ENCODE results near the gene EDIL3. TPM values are rescaled to one million over a fixed set of nuclear protein-coding genes. Genes with fewer than 3 reads are reported as not detected.

EDIL3 gene
- total RNA-seq, 1 donor from 2014 or later = 29.4 TPM

- DNase-seq (ENCODE audit: low spot score) (no peak), ATAC-seq (no peak)
- intact Hi-C loops (cut with DNase I) = no loop called here
Measured at GRCh38 chr5:84125216-84125615, 259.5 kb downstream of the EDIL3 start.

DNA sequence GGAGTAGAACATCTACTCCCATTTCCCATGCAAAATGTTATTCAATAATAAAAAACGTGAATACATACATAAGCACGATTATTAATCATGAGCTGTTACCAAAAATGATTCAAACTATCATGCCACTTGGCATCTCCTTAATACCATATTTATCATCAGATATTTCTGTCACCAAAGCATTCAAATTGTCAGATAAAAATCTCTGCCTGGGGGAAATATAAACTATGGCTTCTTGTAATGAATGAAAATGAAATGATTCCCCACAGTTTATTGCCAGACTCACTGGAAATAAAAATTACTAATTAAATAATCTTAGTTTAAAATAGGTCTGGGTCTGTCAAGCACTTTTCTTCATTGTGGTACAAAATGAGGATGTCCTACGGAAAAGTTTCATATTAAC lies 265.4 kb downstream of the EDIL3 start:
- intact Hi-C loops (cut with DNase I) = no loop called here
- ATAC-seq (no peak), DNase-seq (ENCODE audit: low spot score) (no peak)

- intact Hi-C loops (cut with DNase I) = no loop called here
Measured at GRCh38 chr5:84118551-84118950, 266.1 kb downstream of the EDIL3 start.

DNA sequence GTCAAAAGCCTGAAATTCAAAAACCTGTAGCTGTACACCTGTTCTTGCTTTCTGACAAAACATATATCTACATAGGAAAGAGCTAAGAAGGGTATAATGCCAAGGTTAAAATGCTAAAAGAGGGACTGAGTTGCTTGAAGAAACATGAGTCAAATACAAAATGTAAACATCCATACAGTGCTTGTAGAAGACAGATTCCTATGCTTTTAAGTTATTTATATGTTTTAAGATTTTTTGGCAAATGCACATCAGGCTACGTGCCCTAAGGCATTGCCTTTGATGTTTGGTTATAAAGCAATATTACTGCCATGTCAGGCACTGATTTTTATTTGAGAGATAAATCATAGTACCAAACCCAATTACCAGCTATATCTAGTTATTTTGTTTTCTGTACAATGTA lies 269.0 kb downstream of the EDIL3 start:
- no peak for ATAC-seq
- DNase-seq (ENCODE audit: low spot score) = no peak
- intact Hi-C loops (cut with DNase I) = no loop called here

More at GRCh38 chr5:84118551-84118950, 266.1 kb downstream of the EDIL3 start:
- no peak for ATAC-seq
- DNase-seq (ENCODE audit: low spot score) = no peak

- no peak for DNase-seq (ENCODE audit: low spot score)
- intact Hi-C loops (cut with DNase I) = no loop called here
- no peak for ATAC-seq
Measured at GRCh38 chr5:84113246-84114105, 271.2 kb downstream of the EDIL3 start.

DNA sequence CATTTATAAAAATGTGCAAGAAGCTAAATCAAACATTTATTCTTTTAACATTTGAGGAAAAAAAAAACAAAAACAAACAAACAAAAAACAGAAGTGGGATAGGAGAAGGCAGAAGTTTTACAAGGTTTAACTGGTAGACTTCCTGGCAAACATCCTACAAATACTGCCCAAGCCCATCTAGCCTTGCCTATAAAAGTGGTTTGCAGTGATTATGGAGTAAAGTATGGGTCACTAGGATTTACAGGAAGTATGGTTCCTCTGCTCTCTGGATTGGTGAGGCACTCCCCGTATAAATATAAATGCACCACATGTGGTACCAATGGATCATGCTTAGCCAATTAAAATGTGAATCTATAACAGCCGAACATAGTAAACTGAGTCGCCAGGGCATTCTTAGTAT lies 291.9 kb downstream of the EDIL3 start:
- DNase-seq (ENCODE audit: low spot score) (no peak), ATAC-seq (no peak)
- intact Hi-C loops (cut with DNase I) = no loop called here

DNA sequence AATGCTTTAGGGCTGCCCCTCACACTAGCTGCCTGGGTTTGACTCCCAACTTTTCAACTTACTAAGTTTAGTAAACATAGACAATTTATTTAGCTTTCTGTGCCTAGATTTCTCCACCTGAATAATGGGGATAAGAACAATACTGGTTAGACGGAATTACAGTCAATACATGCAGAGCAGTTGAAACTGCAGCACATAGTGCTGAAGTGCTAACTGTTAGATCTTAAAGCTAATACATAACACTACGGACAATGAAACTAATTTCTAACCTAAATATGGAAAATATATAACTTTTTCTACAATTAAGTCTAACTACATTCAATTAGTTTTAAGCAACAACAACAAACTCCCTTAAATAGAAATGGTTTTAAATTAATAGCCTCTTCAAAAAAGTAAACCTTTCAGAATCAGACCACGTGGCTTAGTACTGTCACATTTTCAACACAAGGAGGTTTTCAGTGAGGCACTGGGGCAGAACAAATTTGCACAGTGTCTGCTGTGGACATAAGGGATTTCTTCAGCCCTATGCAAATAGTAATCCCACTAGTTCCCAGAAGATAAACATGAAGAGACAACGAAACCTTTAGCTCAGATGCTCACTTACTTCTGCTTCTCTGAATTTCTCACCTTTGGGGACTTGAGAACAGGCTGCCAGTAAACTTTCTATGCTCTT lies 293.4 kb downstream of the EDIL3 start:
- DNase-seq (ENCODE audit: low spot score) (no peak), ATAC-seq (no peak)
- intact Hi-C loops (cut with DNase I) = no loop called here

- ATAC-seq (no peak), DNase-seq (ENCODE audit: low spot score) (no peak)
- intact Hi-C loops (cut with DNase I) = no loop called here
Measured at GRCh38 chr5:84088996-84089395, 295.7 kb downstream of the EDIL3 start.

DNA sequence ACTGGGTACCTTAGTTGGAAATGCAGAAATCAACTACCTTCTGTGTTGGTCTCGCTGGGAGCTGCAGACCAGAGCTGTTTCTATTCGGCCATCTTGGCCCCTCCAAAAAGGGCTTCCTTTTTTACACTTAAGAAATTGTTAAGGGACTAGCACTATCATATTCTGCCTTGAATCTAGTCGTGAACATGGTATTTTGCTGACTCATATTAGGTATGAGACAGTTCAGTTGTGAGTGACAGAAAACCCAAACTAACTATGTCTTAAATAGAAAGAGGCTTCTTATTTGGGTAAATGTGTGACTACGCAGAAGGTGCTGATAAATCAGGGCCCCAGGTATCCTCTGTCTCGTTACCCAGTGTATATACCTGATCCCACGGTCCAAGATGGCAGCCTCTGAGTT lies 298.2 kb downstream of the EDIL3 start:
- intact Hi-C loops (cut with DNase I) = no loop called here
- DNase-seq (ENCODE audit: low spot score) = no peak
- ATAC-seq = no peak

GRCh38 chr5:84085387-84086041 lies 299.2 kb downstream of the EDIL3 start:
- intact Hi-C loops (cut with DNase I) = no loop called here
- no peak for DNase-seq (ENCODE audit: low spot score)
- no peak for ATAC-seq

DNA sequence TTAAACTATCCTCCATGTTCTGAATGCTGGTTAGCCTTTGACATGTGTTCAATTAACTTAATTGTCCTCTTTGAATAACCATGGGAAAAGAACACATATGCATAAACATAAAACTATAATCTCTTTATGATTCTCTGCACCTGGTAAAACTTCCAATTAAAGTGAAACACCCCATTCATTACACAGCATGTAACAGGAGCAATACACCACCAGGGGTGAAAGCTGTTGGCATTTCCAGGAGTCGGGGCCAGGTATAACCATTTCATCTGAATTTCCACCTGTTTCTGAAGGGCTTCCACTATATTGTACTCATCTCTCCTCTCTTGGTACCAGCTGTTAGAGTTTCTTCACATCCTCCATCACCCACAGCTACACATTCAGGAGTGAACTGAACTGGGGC lies 303.8 kb downstream of the EDIL3 start:
- DNase-seq (ENCODE audit: low spot score) (no peak), ATAC-seq (no peak)
- intact Hi-C loops (cut with DNase I) = no loop called here

- no peak for DNase-seq (ENCODE audit: low spot score)
- intact Hi-C loops (cut with DNase I) = no loop called here
- ATAC-seq = no peak
Measured at GRCh38 chr5:84072339-84072738, 312.3 kb downstream of the EDIL3 start.

- intact Hi-C loops (cut with DNase I) = no loop called here
- no peak for ATAC-seq
- no peak for DNase-seq (ENCODE audit: low spot score)
Measured at GRCh38 chr5:84069608-84070179, 315.0 kb downstream of the EDIL3 start.

DNA sequence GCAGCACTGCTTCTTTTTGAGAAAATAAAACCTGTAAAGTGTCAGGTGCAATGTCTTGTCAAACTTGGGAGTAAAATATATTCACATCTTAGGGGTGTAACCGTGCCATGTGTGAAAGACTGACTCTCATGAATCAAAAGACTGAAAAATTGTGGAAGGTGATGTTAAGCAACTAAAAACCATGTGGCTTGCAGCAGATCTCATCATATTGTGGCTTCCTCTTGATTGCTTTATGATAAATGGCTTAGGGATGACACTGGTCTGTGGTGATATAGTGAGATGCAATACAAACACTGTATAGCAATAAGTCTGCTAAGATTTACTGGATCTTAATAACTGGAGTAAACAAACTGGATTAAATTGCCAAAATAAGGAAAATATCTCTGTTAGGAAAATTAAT lies 321.6 kb downstream of the EDIL3 start:
- intact Hi-C loops (cut with DNase I) = no loop called here
- no peak for ATAC-seq

DNA sequence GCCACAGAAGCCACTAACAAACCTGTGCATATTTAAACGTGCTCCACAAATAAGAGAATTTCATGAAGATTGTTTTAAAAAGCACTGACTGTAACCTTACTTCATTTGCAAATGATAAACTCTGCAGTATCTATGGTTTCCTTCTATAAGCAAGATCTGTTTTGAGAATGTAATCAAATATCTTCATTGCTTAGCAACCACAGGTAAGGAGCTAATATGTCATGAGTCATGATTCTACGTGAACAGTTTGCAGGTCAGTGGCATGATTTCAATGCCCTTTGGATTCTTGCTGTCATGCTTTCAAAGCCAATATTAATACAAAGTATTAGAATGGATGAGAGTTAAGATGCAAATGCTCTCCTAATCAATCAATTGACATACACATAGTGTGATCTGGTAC lies 325.0 kb downstream of the EDIL3 start:
- intact Hi-C loops (cut with DNase I) = no loop called here
- no peak for DNase-seq (ENCODE audit: low spot score)
- no peak for ATAC-seq

More for the DNA sequence above, 321.6 kb downstream of the EDIL3 start:
- no peak for DNase-seq (ENCODE audit: low spot score)

GRCh38 chr5:84058561-84058960 lies 326.1 kb downstream of the EDIL3 start:
- intact Hi-C loops (cut with DNase I) = no loop called here
- ATAC-seq (no peak), DNase-seq (ENCODE audit: low spot score) (no peak)

GRCh38 chr5:84057211-84057610 lies 327.5 kb downstream of the EDIL3 start:
- ATAC-seq (no peak), DNase-seq (ENCODE audit: low spot score) (no peak)
- intact Hi-C loops (cut with DNase I) = no loop called here

DNA sequence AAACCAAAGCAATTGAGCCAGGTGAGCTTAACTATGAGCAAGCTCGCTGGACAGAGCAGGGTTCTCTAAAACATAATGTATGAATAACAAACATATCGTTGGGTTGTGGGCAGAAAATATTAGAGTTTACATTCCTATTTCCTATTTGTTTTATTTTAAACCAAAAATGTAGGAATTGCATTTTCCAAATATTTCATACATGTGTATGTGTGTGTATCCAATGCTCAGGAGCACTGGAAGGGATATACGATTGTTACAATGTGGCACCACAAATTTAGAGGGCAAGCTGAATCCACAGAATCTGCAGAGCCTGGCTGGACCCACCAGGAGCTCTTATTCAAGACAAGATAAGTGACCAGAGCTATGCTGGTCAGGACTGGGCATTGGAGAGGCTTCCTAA lies 338.7 kb downstream of the EDIL3 start:
- DNase-seq (ENCODE audit: low spot score) = no peak
- intact Hi-C loops (cut with DNase I) = no loop called here
- ATAC-seq = no peak

DNA sequence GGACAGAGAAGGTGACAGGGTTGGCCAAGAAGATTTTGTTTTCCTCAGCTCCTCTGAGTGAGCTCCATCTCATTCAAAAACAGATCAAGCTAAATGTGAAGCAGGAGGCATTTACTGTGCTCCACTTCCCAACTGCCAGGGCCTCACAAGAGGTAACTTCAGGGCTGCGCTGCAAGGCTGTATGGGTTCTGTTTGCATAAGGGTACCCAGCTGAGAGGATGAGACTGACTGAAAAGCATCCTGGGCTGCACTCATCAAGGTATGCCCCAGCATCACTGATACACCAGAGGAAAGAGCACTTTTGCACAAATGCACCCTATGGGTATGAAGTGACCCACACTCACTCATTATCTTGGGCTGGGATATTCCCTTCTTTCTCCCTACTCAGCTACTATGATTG lies 347.8 kb downstream of the EDIL3 start:
- intact Hi-C loops (cut with DNase I) = no loop called here
- DNase-seq (ENCODE audit: low spot score) (no peak), ATAC-seq (no peak)

DNA sequence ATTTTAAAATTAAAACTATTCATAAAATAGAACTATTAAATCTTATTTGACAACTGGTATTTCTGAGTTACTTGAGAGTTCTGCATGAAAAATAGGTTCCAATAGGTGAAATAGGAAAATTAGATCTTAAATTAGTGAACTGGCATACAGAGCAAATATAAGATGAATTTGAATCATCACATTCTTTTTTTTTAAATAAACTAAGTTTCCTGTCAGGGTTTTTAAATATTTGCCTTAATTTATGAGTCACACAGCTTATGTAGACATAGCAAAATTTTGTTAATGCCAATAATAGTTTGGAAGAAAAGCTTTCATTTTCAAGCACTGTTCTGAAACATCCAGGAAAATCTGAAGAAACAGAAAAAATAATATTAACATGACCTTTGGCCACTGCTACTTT lies 352.4 kb downstream of the EDIL3 start:
- intact Hi-C loops (cut with DNase I) = no loop called here
- ATAC-seq (no peak), DNase-seq (ENCODE audit: low spot score) (no peak)

Data from sciatic nerve (tissue), 2 donors.